WTC11 (cell line): ENCODE measurements around the gene GSN. TPM values are rescaled to one million over a fixed set of nuclear protein-coding genes. Genes with fewer than 3 reads are reported as not detected.

Source experiments
- ATAC-seq: fragments of 200-7000 bp; cut with Tn5 transposase; 2 replicates; pipeline ENCODE4 v1.10.0; 2021; ENCODE audit warnings: mild to moderate bottlenecking, moderate library complexity
- CTCF ChIA-PET: fragments of 300-600 bp; sonication (Branson Sonifier 250); formaldehyde crosslinking; loops from one replicate; lab custom pipeline; 2021; ENCODE audit warnings: antibody characterized with exemption; lab: Charles Lee
- POLR2A ChIA-PET: fragments of 350-600 bp; sonication (Branson Sonifier 250); formaldehyde crosslinking; loops from one replicate; lab custom pipeline; 2021; ENCODE audit warnings: antibody characterized with exemption; lab: Charles Lee
- DNase-seq: peaks from one replicate; pipeline ENCODE4 v3.0.0; 2021; ENCODE audit warnings: low spot score
- H3K27ac Mint-ChIP-seq: 2 replicates; pipeline ENCODE4 v1.8.0; 2021; ENCODE audit warnings: mixed read lengths
- H3K27me3 Mint-ChIP-seq: 2 replicates; pipeline ENCODE4 v1.8.0; 2021; ENCODE audit warnings: low read depth, mild to moderate bottlenecking, moderate library complexity, mixed read lengths
- H3K36me3 Mint-ChIP-seq: 2 replicates; pipeline ENCODE4 v1.8.0; 2021; ENCODE audit warnings: mixed read lengths
- H3K4me1 Mint-ChIP-seq: 2 replicates; pipeline ENCODE4 v1.8.0; 2022; ENCODE audit warnings: mixed read lengths
- H3K4me3 Mint-ChIP-seq: 2 replicates; pipeline ENCODE4 v1.8.0; 2021; ENCODE audit warnings: mild to moderate bottlenecking, moderate library complexity, mixed read lengths
- H3K9me3 Mint-ChIP-seq: 2 replicates; pipeline ENCODE4 v1.8.0; 2021; ENCODE audit warnings: mixed read lengths
- CREB1 ChIP-seq: sonication (generic); formaldehyde crosslinking; IDR thresholded peaks from 2 replicates; pipeline ENCODE4 v1.8.0; 2023; ENCODE audit warnings: mild to moderate bottlenecking, missing genetic modification reagents
- ESRRA ChIP-seq: sonication (generic); formaldehyde crosslinking; IDR thresholded peaks from 2 replicates; pipeline ENCODE4 v1.8.1; 2022; ENCODE audit warnings: mild to moderate bottlenecking, missing genetic modification reagents, borderline replicate concordance
- GABPB1 ChIP-seq: sonication (generic); formaldehyde crosslinking; IDR thresholded peaks from 2 replicates; pipeline ENCODE4 v1.8.1; 2023; ENCODE audit warnings: mild to moderate bottlenecking, missing genetic modification reagents
- IRF2 ChIP-seq: sonication (generic); formaldehyde crosslinking; IDR thresholded peaks from 2 replicates; pipeline ENCODE4 v1.8.0; 2022; ENCODE audit warnings: low read depth, missing genetic modification reagents, borderline replicate concordance
- JUN ChIP-seq: sonication (generic); formaldehyde crosslinking; IDR thresholded peaks from 2 replicates; pipeline ENCODE4 v1.8.0; 2023; ENCODE audit warnings: mild to moderate bottlenecking, missing genetic modification reagents
- MXD4 ChIP-seq: fragments of 250-450 bp; sonication (Bioruptor Pico); IDR thresholded peaks from 2 replicates; pipeline ENCODE4 v1.8.0; 2021; ENCODE audit warnings: mild to moderate bottlenecking, moderate library complexity, borderline replicate concordance
- SOX15 ChIP-seq: fragments of 250-450 bp; sonication (Bioruptor Pico); IDR thresholded peaks from 2 replicates; pipeline ENCODE4 v1.9.0; 2021; ENCODE audit warnings: mild to moderate bottlenecking
- ZNF423 ChIP-seq: fragments of 250-450 bp; sonication (Bioruptor Pico); IDR thresholded peaks from 2 replicates; pipeline ENCODE4 v2.1.2; 2022; ENCODE audit warnings: mild to moderate bottlenecking, moderate library complexity
- total RNA-seq: library from RNA; stranded (reverse); gene quantifications from 3 replicates; pipeline ENCODE4 v1.2.3, GENCODE V29; 2021
- TF ChIP-seq, protein P1 (sequence below): sonication (generic); formaldehyde crosslinking; IDR thresholded peaks from 2 replicates; pipeline ENCODE4 v1.8.0; 2023; ENCODE audit warnings: missing genetic modification reagents
- TF ChIP-seq, protein P2 (sequence below): sonication (generic); formaldehyde crosslinking; IDR thresholded peaks from 2 replicates; pipeline ENCODE4 v1.8.1; 2023; ENCODE audit warnings: mild to moderate bottlenecking, missing genetic modification reagents, moderate library complexity
- TF ChIP-seq, protein P3 (sequence below): sonication (generic); formaldehyde crosslinking; IDR thresholded peaks from 2 replicates; pipeline ENCODE4 v1.8.0; 2023; ENCODE audit warnings: missing genetic modification reagents, mild to moderate bottlenecking, borderline replicate concordance
- TF ChIP-seq, protein P4 (sequence below): fragments of 250-450 bp; sonication (Bioruptor Pico); conservative IDR thresholded peaks from 2 replicates; pipeline ENCODE4 v1.9.0; 2021; ENCODE audit warnings: mild to moderate bottlenecking
- TF ChIP-seq, protein P5 (sequence below): sonication (generic); formaldehyde crosslinking; IDR thresholded peaks from 2 replicates; pipeline ENCODE4 v1.8.1; 2023; ENCODE audit warnings: mild to moderate bottlenecking, missing genetic modification reagents, moderate library complexity

The GSN gene
- total RNA-seq, 1 experiment from 2014 or later, result 47.0 TPM

DNA sequence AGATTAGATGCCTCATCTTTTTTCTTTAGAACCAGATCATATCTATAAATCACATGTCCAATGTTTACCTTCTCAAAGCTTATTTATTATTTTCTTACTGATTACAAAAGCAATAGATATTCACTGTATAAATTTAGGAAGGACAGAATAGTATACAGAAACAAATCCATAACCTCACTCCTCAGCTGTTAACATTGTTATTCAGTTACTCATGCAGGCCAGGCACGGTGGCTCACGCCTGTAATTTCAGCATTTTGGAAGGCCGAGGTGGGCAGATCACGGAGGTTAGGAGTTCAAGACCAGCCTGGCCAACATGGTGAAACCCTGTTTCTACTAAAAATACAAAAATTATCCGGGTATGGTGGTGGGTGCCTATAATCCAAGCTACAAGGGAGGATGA, 86.8 kb downstream of the GSN start (continued):
- TF ChIP-seq, protein P1, sequence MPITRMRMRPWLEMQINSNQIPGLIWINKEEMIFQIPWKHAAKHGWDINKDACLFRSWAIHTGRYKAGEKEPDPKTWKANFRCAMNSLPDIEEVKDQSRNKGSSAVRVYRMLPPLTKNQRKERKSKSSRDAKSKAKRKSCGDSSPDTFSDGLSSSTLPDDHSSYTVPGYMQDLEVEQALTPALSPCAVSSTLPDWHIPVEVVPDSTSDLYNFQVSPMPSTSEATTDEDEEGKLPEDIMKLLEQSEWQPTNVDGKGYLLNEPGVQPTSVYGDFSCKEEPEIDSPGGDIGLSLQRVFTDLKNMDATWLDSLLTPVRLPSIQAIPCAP (CRISPR knock-in tag), result no peak
- TF ChIP-seq ESRRA (CRISPR knock-in tag), result no peak

DNA sequence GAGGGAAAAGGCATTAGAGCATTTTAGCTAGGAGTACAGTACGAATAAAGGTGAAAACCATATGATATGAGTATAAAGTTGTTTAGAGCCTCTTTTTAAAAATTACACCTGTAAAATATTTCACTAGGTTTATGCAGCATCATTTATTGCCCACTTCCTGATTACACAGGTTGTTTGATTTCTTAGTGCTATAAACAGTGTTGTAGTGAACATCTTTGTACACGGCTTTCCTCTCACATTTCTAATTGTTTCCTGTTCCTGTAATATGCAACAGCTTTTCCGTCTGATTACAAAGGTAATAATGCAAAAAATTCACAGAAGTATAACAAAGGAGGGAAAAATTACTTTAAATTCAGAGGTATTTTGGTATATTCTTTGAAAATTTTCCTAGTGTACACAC, 89.0 kb downstream of the GSN start:
- TF ChIP-seq MXD4 (no peak), ESRRA (CRISPR knock-in tag) (no peak), JUN (CRISPR knock-in tag) (no peak), ZNF423 (no peak)
- H3K36me3 Mint-ChIP-seq, result peaks cover 9% of the 10 kb centered on the region
- H3K4me1 Mint-ChIP-seq, result peaks cover 13% of the 10 kb centered on the region
- H3K27me3 Mint-ChIP-seq, result no peaks in the 10 kb centered on the region
- no peak for DNase-seq
- ChIA-PET POLR2A (no interaction called here), CTCF (no interaction called here)
- no peak overlapping the region for H3K27ac Mint-ChIP-seq
- no peak overlapping the region for H3K4me3 Mint-ChIP-seq
- ATAC-seq, result no peak
- no peaks in the 10 kb centered on the region for H3K9me3 Mint-ChIP-seq

DNA sequence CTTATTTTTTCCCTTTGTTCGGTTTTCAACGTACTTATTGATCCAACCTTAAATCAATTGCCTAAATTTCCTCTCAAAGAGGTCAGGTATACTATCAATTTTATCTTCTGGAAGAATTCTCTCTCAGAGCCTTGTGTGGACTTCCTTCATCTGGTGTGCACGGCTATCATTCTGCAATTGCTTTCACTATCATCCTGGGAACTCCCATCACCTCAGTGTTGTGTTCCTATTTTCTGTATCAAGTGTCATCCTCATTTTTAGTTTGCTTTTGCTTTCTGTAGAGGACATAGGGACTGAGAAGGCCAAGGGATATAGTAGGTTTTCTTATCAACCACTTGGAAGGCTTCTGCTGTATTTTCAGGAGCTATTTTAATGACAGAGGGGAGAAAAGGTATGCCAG, 90.8 kb downstream of the GSN start:
- ChIA-PET POLR2A (no interaction called here), CTCF (interaction anchor here (1.0 to 1.5 kb wide), 3 partner anchors 29 to 147 kb away, joined by 3 to 5 read pairs (median 4); no protein-coding TSS in a partner anchor)
- Mint-ChIP-seq H3K4me3 (no peak overlapping the region), H3K36me3 (peaks cover 4% of the 10 kb centered on the region; the same call in 1 of the 2 replicates), H3K27ac (no peak overlapping the region), H3K4me1 (peaks cover 10% of the 10 kb centered on the region), H3K9me3 (no peaks in the 10 kb centered on the region), H3K27me3 (no peaks in the 10 kb centered on the region)
- no peak for TF ChIP-seq SOX15 (CRISPR knock-in tag)
- TF ChIP-seq, protein P2, sequence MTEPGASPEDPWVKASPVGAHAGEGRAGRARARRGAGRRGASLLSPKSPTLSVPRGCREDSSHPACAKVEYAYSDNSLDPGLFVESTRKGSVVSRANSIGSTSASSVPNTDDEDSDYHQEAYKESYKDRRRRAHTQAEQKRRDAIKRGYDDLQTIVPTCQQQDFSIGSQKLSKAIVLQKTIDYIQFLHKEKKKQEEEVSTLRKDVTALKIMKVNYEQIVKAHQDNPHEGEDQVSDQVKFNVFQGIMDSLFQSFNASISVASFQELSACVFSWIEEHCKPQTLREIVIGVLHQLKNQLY (CRISPR knock-in tag), result no peak
- TF ChIP-seq, protein P3, sequence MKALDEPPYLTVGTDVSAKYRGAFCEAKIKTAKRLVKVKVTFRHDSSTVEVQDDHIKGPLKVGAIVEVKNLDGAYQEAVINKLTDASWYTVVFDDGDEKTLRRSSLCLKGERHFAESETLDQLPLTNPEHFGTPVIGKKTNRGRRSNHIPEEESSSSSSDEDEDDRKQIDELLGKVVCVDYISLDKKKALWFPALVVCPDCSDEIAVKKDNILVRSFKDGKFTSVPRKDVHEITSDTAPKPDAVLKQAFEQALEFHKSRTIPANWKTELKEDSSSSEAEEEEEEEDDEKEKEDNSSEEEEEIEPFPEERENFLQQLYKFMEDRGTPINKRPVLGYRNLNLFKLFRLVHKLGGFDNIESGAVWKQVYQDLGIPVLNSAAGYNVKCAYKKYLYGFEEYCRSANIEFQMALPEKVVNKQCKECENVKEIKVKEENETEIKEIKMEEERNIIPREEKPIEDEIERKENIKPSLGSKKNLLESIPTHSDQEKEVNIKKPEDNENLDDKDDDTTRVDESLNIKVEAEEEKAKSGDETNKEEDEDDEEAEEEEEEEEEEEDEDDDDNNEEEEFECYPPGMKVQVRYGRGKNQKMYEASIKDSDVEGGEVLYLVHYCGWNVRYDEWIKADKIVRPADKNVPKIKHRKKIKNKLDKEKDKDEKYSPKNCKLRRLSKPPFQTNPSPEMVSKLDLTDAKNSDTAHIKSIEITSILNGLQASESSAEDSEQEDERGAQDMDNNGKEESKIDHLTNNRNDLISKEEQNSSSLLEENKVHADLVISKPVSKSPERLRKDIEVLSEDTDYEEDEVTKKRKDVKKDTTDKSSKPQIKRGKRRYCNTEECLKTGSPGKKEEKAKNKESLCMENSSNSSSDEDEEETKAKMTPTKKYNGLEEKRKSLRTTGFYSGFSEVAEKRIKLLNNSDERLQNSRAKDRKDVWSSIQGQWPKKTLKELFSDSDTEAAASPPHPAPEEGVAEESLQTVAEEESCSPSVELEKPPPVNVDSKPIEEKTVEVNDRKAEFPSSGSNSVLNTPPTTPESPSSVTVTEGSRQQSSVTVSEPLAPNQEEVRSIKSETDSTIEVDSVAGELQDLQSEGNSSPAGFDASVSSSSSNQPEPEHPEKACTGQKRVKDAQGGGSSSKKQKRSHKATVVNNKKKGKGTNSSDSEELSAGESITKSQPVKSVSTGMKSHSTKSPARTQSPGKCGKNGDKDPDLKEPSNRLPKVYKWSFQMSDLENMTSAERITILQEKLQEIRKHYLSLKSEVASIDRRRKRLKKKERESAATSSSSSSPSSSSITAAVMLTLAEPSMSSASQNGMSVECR (CRISPR knock-in tag), result no peak
- TF ChIP-seq GABPB1 (CRISPR knock-in tag), result no peak
- no peak for TF ChIP-seq IRF2 (CRISPR knock-in tag)
- TF ChIP-seq CREB1 (CRISPR knock-in tag), result no peak
- TF ChIP-seq, protein P4, sequence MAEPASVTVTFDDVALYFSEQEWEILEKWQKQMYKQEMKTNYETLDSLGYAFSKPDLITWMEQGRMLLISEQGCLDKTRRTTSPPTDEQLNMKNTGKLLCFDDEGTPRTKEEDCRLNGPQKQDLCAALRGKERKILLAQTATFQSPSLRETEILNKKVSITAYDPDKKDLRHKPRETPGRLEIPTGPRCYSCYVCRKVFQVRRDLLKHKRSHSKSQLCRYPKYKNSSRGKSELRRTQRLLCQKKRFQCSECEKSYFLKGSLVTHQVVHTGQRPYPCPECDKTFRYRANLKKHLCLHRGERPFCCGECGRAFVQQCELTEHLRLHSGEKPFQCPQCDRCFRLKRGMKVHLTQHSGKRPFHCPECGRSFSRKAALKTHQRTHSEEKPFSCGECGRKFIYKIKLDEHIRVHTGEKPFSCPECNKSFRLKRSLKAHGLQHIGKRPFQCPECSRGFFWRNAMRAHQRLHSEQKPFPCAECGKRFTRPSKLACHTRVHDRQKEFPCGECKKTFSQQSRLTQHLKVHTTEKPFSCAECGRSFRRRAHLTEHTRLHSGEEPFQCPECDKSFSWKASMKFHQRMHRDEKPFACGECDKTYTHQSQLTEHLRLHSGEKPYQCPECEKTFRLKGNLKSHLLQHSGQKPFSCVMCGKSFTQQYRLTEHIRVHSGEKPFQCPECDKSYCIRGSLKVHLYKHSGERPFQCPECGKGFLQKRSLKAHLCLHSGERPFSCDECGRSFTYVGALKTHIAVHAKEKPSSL (CRISPR knock-in tag), result no peak
- TF ChIP-seq, protein P5, sequence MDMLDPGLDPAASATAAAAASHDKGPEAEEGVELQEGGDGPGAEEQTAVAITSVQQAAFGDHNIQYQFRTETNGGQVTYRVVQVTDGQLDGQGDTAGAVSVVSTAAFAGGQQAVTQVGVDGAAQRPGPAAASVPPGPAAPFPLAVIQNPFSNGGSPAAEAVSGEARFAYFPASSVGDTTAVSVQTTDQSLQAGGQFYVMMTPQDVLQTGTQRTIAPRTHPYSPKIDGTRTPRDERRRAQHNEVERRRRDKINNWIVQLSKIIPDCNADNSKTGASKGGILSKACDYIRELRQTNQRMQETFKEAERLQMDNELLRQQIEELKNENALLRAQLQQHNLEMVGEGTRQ (CRISPR knock-in tag), result no peak
- ATAC-seq, result no peak
- DNase-seq, result no peak
